Kidney glomerular epithelial cell (primary cell): ENCODE measurements around the gene FBXW2.
"Not testable (repeated sequence)": the region's sequence is repeated elsewhere in the genome, so short reads cannot be mapped to it uniquely, and the experiment has no call there.

Experiments
- DNase-seq: peaks from one replicate; lab custom pipeline; 2025; lab: John Stamatoyannopoulos, UW

FBXW2 gene

DNA sequence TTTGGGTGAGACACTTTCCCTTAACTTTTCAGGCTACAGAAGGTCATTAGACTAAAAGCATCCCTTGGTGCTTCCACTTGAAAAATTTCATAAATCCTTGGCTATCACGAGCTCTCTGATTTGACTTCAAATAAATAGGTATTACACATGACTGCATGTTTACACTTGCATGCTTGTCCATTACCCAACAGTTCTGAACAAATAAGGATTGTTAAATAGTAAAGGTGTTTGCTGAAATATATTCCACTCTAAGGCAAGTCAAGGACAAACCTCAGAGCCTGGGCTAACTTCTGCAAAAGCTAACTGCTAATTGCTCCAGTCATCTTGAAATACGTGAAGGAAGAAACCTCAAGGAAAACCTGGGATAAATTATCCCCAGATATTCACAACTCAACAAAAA lies 14.5 kb downstream of the FBXW2 start:
- no peak for DNase-seq

DNA sequence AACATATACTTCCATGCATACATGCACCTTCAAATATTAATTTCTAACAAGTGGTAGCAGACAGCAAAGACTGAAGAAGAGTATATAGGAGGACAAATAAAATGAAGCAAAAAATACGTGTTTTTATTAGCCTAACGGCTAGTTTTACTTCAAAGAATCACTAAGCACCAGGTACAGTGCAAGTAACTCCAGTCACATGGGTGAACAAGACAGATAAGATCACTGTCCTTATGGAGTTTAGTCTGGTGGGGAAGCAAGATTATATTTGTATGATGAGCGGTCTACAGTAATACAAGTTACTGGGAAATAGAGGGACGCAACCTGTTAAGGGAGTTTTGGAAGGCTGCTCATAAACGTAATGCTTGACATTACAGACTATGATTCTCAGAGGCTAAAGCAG lies 16.0 kb downstream of the FBXW2 start:
- DNase-seq = no peak

DNA sequence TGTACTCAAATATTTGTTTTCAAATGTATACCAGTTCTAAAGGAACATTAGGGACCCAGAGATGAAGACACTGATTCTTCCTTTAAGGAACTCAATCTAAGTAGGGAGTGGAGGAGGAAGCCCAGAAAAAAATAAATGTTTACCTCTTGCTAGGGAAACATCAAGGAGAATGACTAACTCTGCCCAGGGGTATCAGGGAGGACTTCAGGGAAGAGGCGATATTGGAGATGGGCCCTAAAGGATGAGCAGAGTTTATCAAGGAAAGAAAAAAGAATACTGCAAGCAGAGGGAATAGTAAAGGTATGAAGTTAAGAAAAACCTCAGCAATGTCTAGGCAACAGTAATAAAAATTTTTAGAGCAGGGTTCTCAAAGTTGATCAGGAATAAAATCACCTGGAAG lies 16.4 kb downstream of the FBXW2 start:
- DNase-seq = no peak

DNA sequence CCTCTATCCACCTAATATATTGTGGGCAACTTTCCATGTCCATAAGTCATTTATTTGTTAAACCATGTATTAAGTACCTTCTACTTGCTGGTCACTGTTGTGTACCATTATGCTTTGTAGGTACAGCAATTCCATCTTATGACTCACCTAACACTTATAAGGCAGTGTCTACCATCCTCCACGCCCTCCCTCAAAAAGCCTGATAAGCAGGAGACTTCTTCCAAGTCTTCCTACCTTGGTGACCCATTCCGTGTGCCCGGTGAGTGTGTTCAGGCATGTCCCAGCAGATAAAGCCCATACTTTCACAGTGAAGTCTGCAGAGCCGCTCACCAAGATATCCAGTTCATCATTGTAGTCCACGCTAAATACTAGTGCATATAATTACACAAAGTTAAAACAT lies 17.4 kb downstream of the FBXW2 start:
- DNase-seq = no peak

DNA sequence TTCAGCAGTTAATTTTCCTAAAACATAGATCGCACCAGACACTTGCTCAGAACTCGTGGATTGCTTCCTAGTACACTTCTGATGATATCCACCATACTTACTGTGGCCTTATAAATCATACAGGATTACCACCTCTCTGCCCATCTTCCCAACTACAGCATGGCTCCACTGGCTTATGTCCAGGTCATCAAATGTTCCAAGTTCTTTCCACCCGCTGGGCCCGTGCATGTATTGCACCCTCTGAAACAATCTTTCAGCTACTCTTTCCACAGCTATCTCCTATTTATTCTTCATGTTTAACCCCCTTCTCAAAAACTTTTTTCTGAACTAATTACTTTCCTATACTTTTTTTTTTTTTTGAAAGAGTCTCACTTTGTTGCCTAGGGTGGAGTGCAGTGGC lies 18.5 kb downstream of the FBXW2 start:
- no peak for DNase-seq

DNA sequence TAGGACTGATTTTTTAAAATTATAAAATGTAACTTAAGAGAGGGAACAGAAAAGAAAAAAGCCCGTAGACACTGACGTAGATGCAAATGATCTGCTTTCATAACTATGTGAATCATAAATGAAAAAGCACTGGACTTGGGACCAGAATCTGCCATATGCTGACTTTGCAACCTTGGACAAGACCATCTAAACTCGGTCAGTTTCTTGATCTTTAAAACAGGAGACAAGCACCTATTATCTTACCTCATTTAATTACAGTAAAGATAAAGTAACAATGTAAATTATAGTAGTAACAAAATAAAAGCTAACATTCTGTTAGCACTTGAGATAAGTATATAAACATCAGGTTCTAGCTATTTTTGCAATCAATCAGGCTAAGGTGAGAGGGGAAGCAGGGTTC lies 20.0 kb downstream of the FBXW2 start:
- no peak for DNase-seq

DNA sequence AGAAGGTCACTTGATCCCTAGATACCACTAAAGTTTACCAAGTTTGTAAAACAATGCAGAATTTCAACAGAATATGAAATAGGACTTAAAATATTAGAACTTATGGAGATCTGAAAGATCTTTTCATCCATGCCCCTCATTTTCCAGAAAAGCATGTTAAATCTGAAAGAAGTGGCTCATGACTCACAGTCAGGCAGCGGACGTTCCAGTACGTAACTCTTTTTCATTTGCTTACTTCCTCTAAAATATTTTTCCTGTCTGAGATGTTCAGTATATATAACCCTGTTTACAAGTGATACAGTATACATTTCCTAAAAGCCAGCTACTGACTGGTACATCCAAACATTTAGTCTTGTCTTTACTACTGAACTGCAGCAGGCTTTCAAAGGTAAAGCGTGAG lies 22.3 kb downstream of the FBXW2 start:
- no peak for DNase-seq

DNA sequence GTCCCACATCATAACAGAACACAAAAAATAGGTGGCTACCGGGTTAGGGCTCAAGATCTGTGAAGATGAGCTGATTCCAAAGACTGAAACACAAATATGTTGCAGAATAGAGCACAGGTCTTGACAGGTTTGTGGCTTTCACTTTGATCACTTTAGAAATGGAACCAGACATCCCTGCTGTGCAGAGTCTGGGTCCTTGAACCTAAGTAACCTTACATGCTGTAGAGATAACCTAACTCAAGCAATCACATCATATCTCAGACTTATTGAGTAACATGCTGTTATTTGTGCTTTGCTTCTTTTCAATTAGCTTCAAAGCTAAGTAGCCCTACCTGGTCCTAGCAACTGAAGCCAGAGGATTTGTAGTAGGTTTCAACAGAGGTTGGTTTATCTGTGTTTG lies 24.3 kb downstream of the FBXW2 start:
- DNase-seq = no peak

DNA sequence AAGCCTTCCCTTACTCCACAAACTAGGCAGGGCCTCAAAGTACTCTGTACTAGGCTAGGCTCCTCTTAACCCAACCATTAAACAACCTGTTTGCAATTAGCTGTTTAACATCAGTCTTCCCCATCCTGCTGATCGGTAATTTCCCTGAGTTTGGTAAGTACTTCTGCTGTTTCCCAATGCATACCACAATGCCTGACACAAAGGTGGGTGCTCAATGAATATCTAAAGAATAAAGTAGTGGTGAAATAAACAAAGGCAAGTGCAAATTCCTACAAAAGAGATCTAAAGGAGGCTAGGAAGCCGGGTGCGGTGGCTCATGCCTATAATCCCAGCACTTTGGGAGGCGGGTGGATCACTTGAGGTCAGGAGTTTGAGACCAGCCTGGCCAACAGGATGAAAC lies 25.0 kb downstream of the FBXW2 start:
- DNase-seq = no peak

DNA sequence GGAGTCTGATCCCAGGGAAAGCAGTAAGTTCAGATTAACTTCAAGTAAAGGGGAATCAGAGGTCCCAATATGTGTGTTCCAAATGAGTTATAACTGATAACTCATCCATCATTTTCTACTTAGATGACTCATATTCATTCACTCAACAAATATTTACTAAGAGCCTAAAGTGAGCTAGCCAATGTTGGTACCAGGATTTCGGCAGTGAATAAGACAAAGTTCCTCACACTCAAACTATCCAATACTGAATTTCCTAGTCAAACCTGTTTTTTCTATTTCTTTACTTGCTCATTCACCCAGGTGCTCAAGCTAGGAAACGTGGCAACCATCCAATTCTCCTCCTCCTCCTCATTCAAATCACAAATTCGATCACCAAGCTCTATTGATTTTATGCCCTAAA lies 25.8 kb downstream of the FBXW2 start:
- DNase-seq = no peak

DNA sequence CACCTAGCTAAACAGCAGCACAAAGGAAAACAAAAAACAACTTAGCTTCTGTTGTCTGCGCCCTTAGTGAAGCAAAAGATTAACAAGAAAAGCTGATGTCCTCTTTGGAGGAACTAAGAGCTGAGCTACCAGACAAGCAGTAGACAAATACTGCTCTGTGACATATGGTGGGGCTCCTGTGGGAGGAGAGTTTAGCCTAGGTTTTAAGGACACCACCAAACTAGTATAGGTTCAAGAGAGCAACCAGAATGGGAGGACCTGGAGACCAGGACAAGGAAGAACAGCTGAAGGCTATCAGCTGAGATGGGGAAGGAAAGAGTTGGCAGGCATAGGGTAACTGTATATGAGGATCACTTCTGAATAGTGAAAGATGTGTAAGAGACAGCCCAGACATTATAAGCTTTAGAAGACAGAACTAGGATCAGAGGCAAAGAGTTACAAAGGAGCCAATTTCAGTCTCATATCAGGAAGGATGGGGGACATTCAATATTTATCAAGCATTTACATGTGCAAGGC lies 27.2 kb downstream of the FBXW2 start:
- no peak for DNase-seq

DNA sequence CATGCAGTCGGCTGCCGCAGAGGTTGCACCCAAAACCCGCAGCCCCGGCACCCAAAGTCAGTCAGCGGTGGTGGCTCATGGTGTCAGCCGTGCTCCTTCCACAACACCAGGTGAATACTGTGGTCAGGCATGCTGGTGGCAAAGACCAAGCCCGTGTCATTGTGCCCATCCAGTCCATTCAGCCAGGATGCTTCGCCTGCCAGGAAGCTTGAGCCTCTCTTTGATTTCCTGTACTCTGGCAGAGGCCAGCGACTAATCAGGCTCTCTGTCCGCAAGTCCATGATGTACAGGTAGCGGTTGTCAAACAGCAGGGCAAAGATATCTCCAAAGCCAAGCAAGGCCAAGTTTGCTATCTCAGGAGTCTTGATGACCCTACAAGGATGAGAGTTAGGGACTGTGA lies 28.7 kb downstream of the FBXW2 start:
- no peak for DNase-seq

DNA sequence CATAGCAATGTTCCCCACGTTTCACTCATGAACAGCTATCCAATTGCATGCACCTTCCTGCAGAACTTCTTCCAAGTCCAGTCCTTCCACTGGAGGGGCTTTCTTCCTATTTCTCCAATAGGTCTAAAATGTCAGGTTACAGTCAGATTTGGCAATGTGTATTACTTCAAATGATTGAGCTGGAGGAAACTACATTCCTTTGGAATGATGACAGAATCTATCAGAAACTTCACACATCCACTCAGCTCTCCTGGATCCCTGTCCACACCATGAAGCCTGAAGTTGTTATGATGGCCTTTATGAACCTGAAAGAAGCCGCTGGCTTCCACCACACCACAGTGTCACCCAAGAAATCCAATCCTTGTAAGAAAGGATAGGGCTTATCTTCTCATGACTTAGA lies 32.2 kb downstream of the FBXW2 start:
- DNase-seq = no peak

DNA sequence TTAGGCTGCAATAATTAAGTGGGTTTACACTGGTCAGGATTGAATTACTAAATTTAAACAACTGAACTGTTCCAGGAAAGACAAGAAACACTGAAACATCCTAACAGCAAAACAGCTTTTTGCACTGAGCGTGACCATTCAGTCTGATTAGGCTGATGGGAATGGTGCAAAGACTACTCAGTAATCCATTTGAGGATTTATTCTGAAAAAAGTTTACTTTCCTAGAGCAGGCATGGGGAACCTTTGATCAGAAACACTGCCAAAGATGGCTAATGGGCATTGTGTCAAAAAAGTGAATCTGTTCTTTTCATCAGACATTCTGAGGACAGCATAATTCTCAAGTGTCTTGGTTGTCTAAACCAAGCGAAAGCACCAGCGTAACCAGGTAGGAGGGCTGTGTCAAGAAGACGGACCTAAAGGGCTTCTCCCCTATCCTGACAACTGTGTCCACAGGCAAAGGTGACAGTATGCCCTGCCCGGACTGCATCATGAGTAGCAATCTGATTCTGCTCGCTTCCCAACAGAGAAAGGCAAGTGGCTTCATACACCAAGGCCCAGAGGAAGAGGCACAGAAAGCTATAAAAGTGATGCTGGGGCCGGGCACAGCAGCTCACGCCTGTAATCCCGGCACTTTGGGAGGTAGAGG lies 33.3 kb downstream of the FBXW2 start:
- DNase-seq = no peak

DNA sequence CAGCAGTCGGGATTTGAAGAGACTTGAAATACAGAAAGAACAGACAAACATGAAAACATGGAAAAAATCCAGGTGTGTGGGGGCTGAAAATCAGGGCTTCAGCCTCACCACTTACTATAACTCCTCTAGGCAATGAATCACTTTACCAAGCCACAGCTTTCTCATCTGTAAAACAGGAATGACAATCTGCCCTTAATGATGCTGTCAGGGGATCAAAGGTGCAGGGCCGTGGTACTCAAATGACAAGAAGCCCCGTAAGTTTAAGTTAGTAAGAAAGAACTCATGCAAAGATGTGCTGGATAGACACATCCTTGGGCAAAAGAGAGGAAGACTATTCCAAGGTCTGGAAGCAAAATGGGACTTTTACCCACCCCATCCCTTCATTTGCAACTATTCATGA lies 34.7 kb downstream of the FBXW2 start:
- no peak for DNase-seq

DNA sequence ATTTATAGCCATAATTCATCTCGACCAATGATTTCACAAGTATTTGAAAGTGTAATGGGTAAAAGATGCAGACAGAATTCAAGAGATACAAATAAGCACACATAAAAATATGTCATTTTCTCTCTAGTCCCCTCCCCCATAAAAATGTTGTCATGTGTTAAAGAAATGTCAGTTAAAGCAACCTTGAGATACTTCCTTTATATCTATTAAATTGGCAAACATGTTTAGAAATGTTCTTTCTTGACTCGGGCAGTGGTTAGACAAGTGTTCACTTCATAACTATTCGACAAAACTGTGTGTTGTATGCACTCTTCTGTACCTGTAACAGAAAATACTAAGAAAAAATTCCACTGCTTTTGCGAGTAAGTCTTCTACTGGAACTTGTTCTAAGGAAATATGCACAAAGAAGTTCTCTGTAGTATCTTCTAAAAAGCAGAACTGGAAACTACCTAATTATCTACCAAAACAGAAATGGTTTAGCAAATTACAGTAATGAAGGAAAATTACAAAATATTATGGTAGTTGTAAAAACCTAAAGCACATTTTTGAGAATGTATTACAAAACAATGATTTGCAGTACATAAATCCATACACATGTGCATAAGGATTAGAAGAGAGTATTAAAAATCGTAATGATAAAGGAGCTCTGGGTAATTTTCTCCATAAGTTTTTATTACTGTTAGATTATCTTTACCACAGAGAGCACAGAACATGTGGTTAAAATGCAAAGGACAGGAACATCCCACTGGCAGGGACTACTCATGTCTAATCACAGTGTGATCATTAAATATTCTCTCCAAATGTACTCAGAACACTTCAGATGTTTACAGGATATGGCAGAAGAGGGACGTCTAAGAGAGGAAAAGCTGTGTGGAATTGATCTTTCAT lies 35.9 kb downstream of the FBXW2 start:
- DNase-seq = no peak

DNA sequence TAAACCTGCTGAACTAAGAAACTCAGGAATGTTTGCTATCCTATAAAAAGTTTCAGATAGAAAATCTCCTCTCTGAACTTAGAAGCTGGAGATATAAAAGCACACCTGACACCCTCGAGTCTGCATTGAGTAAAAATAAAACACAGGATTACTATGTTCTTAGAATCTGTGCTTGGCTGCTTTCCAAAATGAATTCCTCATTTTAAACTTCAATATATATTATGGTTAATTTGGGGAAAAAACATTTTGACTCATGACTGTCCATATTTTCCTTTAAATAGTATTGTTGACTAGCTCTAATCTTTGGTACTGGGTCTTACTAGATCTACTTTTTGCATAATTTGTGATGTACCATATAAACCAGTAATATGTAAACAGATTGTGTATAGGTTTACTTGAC lies 36.7 kb downstream of the FBXW2 start:
- DNase-seq = no peak

DNA sequence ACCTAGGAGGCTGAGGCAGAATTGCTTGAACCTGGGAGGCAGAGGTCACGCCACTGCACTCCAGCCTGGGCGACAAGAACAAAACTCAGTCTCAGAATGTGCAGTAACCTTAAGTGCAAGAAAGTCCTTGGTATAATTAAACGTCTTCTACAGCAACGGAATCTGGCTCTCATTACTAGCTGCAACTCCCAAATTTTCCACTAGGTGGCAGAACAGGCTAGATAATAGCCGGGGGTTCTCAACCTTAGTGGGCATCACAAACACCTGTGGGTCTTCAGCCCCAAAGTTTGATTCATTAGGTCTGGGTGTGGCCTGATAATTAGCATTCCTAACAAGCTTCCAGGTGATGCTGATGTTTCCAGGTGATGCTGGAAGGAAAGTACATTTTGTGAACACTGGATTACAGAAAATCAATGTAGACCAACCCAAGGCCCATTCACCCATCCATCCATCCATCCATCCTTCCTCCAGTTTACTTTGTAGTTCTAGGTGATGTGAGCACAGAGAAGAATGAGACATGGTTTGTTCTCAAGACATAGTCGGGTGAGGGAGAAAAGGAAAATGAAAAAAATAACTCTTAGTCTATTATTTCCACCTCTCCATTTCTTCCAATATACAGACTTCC lies 37.3 kb downstream of the FBXW2 start:
- peak; percentile 22 for DNase-seq

DNA sequence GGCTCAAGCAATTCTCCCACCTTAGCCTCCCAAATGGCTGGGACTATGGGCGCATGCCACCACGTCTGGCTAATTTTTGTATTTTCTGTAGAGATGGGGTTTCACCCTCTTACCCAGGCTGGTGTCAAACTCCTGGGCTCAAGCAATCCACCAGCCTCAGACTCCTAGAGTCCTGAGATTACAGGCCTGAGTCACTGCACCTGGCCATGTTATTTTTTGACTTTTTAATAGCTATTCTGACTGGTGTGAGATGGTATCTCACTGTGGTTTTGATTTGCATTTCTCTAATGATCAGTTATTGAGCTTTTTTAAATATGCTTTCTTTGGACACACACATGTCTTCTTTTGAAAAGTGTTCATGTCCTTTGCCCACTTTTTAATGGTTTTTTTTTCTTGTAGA lies 38.2 kb downstream of the FBXW2 start:
- DNase-seq = no peak

DNA sequence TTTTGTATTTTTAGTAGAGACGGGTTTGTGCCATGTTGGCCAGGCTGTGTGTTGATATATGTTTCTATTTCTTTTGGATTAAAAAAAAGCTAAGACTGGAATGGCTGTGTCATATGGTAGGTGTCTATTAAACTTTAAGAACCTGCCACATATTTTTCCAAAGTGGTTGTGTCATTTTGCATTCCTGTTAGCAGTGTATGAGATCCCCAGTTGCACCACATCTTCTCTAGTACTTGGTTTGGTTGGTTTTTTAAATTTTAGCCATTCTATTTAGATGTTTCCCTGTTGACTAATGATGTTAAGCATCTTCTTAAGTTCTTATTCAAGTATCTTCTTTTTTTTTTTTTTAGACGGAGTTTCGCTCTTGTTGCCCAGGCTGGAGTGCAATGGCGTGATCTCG lies 42.8 kb downstream of the FBXW2 start:
- DNase-seq = no peak

DNA sequence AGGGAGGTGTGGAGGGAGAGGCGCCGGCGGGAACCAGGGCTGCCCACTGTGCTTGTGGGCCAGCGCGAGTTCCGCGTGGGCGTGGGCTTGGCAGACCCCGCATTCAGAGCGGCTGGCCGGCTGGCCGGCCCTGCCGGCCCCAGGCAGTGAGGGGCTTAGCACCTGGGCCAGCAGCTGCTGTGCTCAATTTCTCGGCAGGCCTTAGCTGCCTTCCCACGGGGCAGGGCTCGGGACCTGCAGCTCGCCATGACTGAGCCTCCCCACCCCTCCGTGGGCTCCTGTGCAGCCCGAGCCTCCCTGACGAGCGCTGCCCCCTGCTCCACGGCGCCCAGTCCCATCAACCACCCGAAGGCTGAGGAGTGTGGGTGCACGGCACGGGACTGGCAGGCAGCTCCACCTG lies 46.9 kb downstream of the FBXW2 start:
- DNase-seq = not testable (repeated sequence)

DNA sequence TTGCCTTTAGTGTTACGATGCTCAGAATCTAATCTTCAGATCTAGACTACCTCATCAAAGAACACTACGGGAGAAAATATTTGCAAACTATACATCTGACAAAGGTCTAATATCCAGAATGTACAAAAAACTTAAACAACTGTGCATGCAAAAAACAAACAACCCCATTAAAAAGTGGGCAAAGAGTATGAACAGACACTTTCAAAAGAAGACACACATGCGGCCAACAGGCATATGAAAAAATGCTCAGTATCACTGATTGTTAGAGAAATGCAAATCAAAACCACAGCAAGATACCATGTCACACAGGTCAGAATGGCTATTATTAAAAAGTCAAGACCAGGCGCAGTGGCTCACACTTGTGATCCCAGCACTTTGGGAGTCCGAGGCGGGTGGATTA lies 47.9 kb downstream of the FBXW2 start:
- no peak for DNase-seq

DNA sequence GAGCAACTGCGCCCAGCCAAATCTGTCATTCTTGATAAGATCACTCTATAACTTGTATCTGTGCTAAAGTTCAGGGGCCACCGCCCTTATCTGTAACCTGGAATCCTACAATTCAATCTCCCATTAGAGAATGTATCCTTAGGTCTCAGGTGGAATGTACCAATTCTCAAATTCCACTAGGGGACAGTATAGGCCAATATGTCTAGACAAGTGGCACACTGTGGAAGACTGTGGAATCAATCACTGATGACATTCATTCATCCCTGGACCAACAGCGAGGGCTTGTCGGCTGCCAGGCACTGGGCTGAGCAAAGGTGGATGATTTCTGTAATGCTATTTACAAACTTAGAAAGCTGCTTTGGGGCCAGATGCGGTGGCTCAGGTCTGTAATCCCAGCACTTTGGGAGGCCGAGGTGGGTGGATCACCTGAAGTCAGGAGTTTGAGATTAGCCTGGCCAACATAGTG lies 50.2 kb downstream of the FBXW2 start:
- peak; percentile 38 for DNase-seq
